HCEC 1CT (cell line): Measurements from ENCODE around the gene UMAD1.

Experiments used
- DNase-seq: peaks from one replicate; pipeline ENCODE4 v3.0.0-alpha.2; 2017

UMAD1 gene

DNA sequence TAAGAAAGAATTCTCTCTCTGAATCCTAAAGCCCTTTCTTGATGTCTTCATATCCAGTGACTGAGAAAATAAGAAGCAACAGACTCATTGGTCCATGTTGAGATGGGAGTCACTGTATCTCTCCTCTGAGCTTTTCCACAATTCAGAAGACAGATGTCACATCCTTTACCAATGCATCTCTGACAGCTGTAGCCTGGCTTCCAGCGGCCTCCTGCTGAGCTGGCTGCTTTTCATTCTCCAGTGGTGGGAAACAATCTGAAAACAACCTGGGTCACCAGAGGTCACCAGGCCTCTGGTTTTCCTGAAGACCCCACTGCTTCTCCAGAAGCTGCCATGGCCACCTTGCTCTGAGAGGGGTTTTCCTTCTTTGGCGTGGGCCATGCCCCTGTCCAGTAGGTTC lies 96.1 kb downstream of the UMAD1 start:
- DNase-seq = no peak

DNA sequence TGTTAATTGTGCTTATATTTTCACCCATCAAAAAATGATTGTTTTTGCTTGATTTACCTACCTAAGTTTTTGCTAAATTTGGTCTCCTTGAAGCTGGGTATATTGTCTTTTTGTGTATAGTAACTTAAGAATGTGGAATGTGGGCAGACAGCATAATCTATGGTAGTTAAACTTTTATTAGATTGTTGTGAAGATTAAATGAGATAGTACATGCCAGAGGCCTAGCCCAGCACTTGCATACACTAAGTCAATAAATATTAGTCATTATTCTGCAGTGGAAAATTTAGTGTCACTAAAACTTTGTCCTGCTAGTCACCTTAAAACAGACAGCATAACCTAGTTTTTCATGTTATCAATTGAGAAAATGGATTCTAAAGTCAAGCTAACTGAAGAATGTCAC lies 97.1 kb downstream of the UMAD1 start:
- no peak for DNase-seq

DNA sequence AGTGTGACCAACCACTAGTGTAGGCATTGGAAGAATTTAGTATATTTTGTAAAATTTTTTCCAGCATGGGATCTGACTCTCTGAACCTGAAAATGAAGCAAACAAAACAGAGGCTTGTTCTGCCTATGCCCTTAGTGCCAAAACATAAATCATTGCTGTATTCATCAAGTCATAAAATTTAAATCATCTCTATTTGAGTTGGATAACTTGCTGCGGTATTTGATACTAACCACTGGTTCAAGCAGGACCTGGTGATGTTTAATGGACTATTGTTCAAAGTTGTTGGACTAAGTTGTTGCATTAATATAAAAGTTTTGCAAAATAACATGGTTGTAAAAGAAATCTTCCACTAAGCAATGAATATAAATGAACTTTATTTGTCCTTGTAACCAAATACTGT lies 97.6 kb downstream of the UMAD1 start:
- no peak for DNase-seq

DNA sequence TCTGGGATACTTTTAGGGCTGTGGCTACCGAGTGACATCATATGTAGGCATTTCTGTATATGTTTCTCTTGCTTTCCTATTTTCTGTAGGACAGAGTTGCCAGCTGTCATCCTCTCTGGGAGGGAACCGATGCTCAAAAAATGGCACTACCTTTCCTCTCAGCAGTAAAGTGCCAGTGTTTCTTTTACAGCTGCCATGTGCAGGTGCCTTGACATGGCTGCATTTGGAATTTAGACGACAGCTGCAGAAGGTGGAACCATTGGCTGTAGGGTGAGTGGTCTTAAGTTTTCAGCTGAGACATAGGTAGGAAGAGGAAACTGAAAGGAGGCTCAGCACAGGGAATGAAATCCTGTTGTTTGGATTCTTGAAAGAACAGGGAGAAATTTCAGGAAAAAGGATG lies 98.1 kb downstream of the UMAD1 start:
- DNase-seq = no peak

DNA sequence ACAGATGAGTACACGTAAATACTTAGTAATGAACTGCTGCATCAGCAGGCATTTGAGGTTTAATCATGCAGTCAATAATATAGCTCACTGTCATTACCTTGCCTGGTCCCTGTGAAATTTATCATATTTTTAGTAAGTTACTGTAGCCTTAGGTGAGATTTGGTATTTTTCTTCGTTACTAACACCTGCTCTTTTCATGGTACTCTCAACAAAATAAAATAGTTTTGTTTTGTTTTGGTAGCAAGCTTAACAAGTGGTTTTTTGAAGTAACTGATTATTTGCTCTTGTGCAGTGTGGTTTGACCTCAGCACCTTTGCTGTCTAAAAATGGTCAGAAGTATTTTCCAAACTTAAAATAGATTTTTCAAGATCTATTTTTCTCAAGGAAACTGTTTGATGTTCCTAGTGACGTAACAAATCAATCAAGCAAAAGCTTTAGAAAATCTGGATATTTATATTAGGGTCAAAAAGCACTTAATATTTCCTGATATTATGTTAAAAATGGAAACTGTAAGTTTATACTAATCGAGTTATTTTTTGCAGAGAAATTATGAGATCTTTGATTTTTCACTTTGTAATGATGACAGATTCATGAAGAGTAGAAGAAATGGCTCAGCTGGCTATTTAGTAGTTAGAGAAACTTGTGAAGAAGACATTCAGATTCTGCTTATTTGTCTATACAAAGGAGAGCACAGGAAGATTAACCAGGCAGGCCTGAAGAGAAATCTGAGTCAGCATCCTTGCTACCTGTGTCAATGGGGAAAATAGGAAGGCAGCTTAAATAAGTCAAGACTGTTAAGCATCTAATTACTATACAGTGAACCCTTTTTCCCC lies 98.9 kb downstream of the UMAD1 start:
- no peak for DNase-seq

DNA sequence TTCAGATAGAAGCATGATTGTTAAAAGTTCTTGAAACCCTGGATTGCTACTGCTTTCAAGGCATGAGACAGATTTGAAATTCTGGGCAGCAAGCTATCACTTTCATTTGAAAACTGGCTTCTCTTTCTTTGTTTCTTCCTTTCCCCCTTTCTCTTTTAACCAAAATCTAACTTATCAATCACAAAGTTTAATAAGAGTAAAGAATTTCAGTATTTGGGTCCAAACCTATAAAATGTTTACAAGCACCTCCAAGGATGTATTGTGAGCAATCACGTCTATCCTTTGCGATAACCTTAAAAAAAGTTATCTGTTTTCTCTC lies 99.4 kb downstream of the UMAD1 start:
- DNase-seq = no peak

DNA sequence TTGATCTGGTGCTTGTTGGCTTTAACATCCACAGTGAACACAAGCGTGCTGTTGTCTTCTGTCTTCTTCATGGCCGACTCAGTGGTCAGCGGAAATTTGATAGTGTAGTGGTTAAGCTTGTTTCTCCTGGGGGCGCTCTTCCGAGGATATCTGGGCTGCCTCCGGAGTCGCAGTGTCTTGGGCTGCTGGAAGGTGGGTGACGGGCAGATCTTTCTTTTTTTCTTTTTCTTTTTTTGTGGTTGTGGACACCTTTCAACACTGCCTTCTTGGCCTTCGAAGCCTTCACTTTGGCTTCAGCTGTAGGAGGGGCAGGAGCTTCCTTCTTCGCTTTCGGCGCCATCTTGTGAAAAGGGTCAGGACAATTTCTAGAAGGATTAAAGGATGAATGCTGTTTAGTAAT lies 101.7 kb downstream of the UMAD1 start:
- DNase-seq = no peak

DNA sequence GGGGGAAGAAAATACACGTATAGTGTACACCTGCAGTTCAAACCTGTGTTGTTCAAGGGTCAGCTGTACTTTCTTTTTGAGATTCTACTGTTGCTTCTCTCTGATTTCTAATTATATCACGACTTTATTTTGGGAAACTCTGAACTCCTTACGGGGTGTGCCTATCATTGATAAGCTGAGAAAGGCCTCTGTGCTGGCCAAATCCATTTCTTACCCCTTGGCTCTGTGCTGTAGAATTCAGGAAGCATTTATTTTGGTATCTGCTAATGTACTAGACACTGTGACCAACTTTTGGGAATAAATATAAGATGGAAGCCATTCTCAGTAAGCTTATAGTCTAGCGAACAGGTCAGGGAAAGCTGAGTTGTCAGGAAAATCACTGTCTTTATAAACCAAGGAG lies 104.7 kb downstream of the UMAD1 start:
- no peak for DNase-seq

DNA sequence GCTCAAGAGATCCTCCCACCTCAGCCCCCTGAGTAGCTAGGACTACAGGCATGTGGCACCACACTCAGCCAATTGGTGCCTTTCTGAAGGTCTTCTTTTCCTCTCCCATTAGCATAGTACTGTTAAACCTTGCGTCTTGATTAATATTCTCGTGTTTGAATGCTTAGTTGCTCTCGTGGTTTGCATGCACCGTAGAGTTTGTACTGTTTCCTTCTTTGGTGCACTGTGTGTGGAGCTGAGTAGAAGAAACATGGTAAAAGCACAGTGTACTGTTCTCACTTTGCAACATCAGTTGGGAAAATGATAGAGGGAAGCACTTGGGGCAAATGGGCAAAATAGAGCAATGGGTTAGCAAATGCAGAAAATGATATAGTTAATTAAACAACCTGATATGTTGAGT lies 105.4 kb downstream of the UMAD1 start:
- no peak for DNase-seq

DNA sequence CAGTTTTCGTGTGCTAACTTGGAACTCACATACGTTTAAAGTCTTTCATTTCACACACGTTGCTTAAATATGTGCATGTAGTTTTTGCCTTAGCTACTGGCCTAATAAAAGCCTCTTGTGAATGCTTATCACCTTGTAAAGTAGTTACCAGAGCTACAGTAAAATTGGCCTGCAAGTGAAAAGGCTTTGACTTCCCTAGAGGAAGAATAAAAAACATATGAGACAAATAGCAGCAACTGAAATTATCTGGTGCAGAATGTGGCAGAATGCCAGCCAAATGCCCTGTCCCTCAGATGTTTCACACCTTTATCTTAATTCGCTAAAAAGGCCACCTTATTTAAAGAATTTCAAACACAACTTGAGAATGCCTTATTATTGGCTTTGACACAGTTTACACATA lies 105.9 kb downstream of the UMAD1 start:
- no peak for DNase-seq

DNA sequence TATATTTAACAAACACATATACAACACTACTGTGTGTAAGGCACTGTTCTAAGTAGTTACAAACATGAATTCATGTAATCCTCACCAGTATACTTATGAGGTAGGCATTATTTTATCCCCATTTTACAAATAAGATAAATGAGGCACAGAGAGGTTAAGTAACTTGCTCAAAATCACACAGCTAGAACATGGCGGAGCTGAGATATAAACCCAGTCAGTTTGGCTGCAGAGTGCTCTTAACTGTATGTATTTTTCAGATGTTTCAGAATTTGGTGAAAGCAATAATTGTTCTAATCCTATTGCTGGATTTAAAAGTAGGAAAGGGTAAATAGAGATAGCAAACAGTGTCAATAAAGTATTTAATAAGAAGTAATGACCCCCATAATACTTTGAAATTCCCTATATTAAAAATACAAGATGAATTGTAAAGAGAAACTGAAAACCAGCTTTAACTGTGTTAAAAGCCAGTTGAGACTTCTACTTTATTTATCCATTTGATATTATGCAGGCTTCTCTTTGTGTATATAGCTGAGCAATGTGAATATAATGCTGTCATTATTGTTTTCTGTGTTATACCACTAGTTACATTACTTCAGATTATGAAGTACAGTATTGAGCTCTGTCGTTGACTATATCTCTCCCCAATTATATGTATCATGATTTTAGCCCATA lies 110.2 kb downstream of the UMAD1 start:
- DNase-seq = no peak

DNA sequence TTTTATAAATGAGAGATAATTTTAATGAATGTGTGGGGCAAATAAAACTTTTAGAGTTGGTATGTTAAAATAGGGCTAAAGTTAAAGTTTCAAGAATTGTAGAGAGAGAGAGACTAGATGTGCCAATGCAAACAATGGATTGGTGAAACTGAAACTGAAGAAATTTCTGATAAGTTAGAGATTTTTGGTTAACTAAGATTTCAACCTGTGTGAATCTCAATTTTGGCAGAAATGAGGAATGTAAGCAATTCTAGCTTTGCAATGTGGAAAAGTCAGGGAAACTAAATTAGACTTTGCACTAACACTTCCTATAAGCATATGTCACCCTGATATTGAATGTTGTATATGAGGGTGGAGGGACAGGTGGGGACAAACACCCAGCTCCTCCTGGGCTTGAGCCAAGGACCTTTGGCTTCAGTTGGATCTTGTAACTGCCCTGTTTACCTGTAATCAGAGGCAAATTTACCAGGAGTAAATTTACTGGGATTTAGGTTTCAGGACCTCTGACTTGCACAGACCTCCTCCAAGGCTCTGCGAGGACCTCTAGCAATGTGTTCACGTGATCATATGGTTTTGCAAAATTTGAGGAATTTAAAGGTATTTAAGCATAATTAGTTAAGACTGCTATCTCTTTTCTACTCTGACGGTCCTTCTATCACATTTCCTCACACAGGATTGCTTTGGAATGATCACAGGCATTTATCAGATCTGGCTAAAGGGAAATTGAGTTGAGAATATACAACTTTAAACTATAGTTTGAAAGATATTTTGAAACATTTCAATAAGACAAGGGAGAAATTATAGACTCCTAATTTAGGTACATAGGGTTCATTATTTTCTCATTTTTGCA lies 110.9 kb downstream of the UMAD1 start:
- no peak for DNase-seq

DNA sequence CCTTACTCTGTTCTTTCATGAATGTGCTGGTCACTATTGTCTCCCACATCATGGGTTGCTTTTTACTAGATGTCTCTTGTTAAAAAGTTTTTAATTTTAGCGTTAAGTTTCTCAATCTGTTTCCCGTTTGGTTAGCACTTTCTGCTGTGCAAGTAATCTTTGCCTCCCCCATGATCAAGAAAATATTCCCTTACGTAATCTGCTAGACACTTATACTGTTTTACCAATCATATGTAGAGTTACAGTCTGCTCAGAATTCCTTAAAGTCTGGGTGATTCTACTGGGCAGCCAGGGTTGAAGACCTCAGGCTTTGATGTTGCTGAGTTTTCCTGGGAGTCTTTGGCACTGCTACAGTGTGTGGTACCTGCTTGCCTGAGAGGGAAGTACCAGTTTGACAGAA lies 116.0 kb downstream of the UMAD1 start:
- DNase-seq = no peak

DNA sequence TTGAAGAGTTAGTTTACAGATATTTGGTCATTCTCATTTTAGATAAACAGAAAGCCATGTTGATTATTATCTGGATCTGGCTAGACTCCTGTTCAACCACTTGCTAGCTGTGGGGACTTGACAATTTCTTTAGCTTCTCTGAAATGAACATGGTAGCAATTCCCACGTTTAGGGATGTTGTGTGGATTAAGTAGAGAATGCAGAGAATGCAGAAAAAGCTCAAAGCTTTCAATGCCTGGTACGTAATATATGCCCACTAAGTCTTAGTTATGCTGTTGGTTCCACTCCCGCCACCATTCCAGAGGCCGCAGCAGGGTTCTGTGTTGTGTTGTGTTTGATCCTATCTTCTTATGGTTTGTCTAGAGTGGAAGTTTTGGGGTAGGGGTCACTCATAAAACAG lies 117.0 kb downstream of the UMAD1 start:
- no peak for DNase-seq

DNA sequence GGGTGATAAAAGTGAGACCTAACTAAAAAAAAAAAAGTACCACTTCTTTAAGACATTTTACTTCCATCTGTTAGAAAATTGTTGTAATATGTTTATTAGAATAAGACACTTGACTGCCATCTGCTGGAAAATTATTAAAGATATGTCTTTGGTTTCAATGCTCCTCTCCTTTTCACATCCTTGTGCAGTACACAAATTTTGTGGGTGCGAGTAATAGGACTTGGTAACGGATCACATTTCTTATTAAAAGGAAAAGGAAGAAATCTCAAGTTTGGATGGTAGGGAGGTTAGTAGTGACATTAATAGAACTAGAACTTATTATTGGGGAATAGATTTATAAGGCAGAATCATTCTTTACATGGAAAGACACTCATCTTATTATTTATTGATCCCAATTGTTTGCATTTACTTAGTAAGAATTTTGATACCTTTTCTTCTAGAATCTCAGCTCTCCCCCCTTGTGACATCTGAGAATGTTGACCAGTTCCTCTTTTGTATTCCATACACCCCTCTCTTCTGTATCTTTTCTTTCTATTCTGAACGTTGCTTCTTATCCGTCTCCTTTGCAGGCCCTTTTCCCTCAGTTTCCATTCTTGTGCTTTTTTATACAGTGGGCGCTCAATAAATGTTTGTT lies 120.9 kb downstream of the UMAD1 start:
- DNase-seq = peak; percentile 76

DNA sequence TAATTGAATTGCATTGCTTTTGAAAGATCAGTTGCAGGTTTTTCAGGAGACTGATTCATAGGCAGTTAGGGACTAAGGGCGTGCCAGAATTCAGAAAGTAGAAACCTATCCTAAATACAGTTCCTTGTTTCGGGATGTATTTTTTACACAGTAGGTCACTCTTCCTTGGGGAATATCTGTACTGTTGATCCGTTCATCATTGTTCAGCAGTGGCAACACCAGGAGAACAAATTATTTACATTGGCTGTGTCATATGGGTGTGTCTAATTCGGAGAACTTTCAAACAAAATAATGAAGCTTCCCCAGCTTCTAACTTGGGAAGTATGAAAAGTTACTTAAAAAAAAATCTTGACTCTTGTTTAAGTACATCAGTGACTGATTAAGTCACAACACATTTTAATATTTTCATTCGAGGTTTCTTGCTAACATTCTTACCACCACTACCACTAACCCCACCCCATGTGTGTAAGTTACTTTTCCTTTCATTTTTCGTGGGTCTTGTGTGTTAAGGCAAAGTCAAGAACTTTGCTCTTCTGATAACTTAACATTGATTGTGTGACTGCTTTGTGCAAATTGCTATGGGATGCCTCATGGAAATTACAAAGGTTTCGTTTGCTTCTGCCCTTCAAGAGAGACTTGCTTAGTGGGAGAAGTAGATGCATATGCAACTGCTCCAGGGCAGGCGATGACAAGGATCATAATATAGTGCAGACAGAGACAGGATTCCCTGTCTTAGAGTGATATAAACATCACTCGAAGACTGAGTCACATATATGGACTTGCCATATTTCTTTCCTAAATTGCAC lies 121.6 kb downstream of the UMAD1 start:
- peak; percentile 63 for DNase-seq

DNA sequence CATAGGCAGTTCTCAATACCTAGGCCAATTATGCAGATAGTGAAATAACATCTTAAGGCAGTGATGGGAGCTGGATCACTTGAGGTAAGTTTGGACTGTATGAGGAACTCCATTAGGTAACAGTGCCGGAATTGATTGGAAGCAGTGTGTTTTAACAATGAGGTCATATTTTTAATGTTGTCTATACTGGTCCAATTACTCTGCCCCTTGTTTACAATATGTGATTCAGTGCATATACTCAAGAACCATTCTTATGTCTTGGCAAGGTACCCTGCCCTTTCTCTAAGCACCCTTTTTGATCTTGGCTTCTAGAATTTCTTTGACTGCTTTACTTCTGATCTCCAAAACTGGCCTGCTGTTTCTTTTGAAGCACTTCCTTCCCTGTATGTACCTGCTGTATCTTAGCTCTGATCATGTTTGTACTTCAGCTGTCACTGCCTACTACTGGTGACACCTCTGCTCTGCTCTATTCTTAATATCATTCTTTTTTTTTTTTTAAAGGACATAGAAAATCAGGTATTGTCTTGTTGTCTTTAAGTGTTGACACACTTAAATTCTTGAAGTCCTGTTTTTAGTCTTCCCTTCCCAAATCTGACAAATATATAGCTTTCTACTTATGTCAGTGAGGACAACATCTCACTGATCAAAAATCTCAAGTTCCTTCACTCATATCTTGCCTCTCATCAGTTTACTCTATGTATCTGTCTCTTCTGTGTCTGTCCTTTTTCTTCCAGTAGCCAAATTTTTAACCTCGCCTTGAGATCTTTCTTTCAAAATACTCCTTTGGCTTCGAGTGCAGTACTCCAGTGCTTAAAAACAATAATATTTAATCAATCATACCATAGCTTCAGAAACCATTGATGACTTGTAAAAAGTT lies 124.2 kb downstream of the UMAD1 start:
- DNase-seq = no peak

DNA sequence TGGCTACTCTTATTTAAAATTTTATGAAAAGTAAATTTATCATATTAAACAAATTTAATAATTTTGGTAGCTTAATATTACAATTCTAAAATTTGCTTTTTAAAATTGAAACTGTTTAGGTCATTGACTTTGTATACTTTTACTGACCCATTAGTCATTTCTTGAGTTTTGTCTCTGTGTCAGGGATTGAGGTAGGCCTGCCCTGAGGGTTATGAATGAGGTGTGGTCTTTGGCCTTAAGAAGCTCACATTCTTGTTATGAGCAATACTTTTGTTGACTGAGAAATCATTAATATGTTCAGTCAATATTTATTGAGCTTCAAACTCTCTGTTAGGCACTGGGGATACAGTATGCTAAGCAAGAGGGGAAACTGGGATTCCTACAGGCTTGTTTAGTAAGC lies 124.9 kb downstream of the UMAD1 start:
- DNase-seq = peak; percentile 29

DNA sequence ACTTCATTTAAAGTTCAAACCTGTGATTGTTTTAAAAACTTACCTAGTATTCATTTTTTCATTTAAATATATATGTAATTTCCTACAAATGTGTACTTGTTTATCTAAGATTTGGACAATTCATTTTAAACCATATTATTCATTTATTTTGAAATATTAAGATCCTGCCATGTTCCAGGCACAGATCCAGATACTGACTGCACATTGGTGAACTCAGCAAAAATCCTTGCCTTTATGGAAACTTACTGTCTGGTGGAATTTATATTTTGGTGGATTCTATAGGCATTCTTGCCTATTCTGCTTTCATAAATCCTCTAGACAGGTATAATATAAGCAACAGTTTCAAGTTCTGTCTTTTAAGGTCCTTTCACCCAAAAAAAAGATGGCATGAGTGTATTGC lies 126.1 kb downstream of the UMAD1 start:
- DNase-seq = no peak

DNA sequence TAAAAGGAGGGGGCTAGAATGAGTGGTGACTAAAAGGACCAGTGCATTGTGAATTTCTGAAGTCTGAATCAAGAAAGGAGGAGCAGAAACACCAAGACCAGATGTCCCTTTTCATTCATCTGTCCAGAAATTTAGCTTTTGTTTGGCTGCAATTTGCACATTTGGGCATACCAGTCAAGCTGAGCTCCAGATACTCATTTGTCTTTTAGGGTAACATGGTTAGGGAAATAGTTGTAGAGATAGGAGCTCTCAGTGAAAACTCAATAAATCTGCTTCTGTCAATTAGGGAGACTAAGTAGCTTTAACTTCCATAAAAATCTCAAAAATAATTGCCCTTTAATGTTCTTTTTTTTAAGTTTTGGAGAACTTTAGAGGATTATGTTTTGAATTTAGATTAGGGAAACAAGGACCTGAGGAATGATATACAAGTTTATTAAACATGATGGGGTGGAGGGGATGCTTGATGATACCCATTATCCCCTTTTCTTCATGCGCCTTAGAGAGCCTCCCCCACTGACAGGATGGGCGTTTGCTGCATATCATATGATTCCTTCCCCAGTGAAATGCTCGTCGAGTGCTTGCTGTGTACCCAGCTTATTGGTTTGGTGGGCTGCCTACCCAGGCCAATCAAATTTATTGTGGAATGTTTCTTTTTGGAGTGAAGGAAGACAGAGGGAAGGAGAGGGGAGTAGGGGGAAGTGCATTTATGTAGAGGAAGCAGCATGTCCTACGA lies 128.6 kb downstream of the UMAD1 start:
- DNase-seq = peak; percentile 12
